K562 (cell line): ENCODE results near the gene CCDC183.
A peak's percentile ranks its signal among the peaks of the same experiment; 100 is the strongest.

ENCODE experiments used
- CTCF ChIP-seq, 3 experiments: IDR thresholded peaks in 2 of 3; conservative IDR thresholded peaks in 1 of 3; 2 replicates each; pipeline ENCODE4 v1.5.1; 2011 to 2012; ENCODE audit warnings: low read length in 3 of 3, mild to moderate bottlenecking in 3 of 3, control low read depth in 2 of 3, improper control_type of control experiment in 1 of 3, inconsistent platforms in 1 of 3, low read depth in 1 of 3, mixed read lengths in 1 of 3, moderate library complexity in 1 of 3; ENCODE audit not compliant: insufficient read depth in 2 of 3
- MAX ChIP-seq: sonication (generic); formaldehyde crosslinking; IDR thresholded peaks from 2 replicates; pipeline ENCODE4 v1.9.0; 2022; ENCODE audit warnings: mild to moderate bottlenecking, missing genetic modification reagents
- MEF2A ChIP-seq: IDR thresholded peaks from 2 replicates; pipeline ENCODE4 v1.6.1; 2011; ENCODE audit warnings: low read depth, mild to moderate bottlenecking, low read length, moderate library complexity; ENCODE audit not compliant: control insufficient read depth
- MITF ChIP-seq: IDR thresholded peaks from 2 replicates; pipeline ENCODE4 v1.6.1; 2014; ENCODE audit warnings: antibody characterized with exemption

GRCh38 chr9:136779808-136780207 is 16.3 kb upstream of the CCDC183 start:
- TF ChIP-seq MEF2A (no peak), CTCF (IDR thresholded peaks at IDR 0.05 in 2 of 3, conservative IDR thresholded peaks at IDR 0.05 in 1 of 3; ENCODE audit: insufficient read depth in 2 of 3, low read depth in 1 of 3, low read length in 3 of 3) (peak in 2 of 3 experiments; percentile 22 to 30; a peak in 1 of 6 replicates), MAX (CRISPR knock-in tag) (no peak), MITF (no peak)
